SK-N-SH treated with all-trans-retinoic acid at 6 μM for 48 hours (cell line): ENCODE measurements around the gene MAPKAPK5.

ENCODE experiments used
- ATAC-seq: fragments of 200-7000 bp; cut with Tn5 transposase; 3 replicates; pipeline ENCODE4 v1.9.1; 2020; ENCODE audit warnings: mild to moderate bottlenecking, moderate library complexity
- ARNTL ChIP-seq: fragments of 450-650 bp; formaldehyde crosslinking; IDR thresholded peaks from 2 replicates; pipeline ENCODE4 v1.5.0; 2020; ENCODE audit warnings: low read depth, mild to moderate bottlenecking, moderate library complexity, borderline replicate concordance
- BACH2 ChIP-seq: fragments of 250-450 bp; sonication (Bioruptor Pico); IDR thresholded peaks from 2 replicates; pipeline ENCODE4 v1.9.0; 2021; ENCODE audit warnings: mild to moderate bottlenecking, borderline replicate concordance
- CSDC2 ChIP-seq: fragments of 250-450 bp; sonication (Bioruptor Pico); IDR thresholded peaks from 2 replicates; pipeline ENCODE4 v1.5.0; 2020; ENCODE audit warnings: mild to moderate bottlenecking, moderate library complexity
- ESRRG ChIP-seq: fragments of 250-450 bp; sonication (Bioruptor Pico); IDR thresholded peaks from 2 replicates; pipeline ENCODE4 v1.6.1; 2021; ENCODE audit warnings: mild to moderate bottlenecking
- GLIS3 ChIP-seq: fragments of 250-450 bp; sonication (Bioruptor Pico); IDR thresholded peaks from 2 replicates; pipeline ENCODE4 v1.5.0; 2020; ENCODE audit warnings: mild to moderate bottlenecking, moderate library complexity
- ISL1 ChIP-seq: fragments of 250-450 bp; sonication (Bioruptor Pico); IDR thresholded peaks from 2 replicates; pipeline ENCODE4 v2.1.2; 2022; ENCODE audit warnings: mild to moderate bottlenecking, moderate library complexity
- OSR1 ChIP-seq: fragments of 250-450 bp; sonication (Bioruptor Pico); IDR thresholded peaks from 2 replicates; pipeline ENCODE4 v1.8.0; 2022; ENCODE audit warnings: moderate library complexity, mild to moderate bottlenecking, inconsistent platforms
- PATZ1 ChIP-seq: fragments of 250-450 bp; sonication (Bioruptor Pico); IDR thresholded peaks from 2 replicates; pipeline ENCODE4 v1.8.0; 2020; ENCODE audit warnings: mild to moderate bottlenecking, moderate library complexity, borderline replicate concordance
- POU6F1 ChIP-seq: fragments of 250-450 bp; sonication (Bioruptor Pico); IDR thresholded peaks from 2 replicates; pipeline ENCODE4 v1.8.0; 2021; ENCODE audit warnings: low read depth, mild to moderate bottlenecking, moderate library complexity, borderline replicate concordance
- PPARA ChIP-seq: fragments of 250-450 bp; sonication (Bioruptor Pico); IDR thresholded peaks from 2 replicates; pipeline ENCODE4 v1.5.0; 2020; ENCODE audit warnings: mild to moderate bottlenecking, borderline replicate concordance
- RARB ChIP-seq: fragments of 250-450 bp; sonication (Bioruptor Pico); IDR thresholded peaks from 2 replicates; pipeline ENCODE4 v1.8.0; 2021; ENCODE audit warnings: mild to moderate bottlenecking, moderate library complexity
- SNAI2 ChIP-seq: fragments of 250-450 bp; sonication (Bioruptor Pico); IDR thresholded peaks from 2 replicates; pipeline ENCODE4 v1.5.0; 2020; ENCODE audit warnings: mild to moderate bottlenecking, moderate library complexity
- TCF4 ChIP-seq: fragments of 250-450 bp; sonication (Bioruptor Pico); IDR thresholded peaks from 2 replicates; pipeline ENCODE4 v1.8.0; 2021; ENCODE audit warnings: mild to moderate bottlenecking, moderate library complexity, borderline replicate concordance
- TSHZ2 ChIP-seq: fragments of 250-450 bp; sonication (Bioruptor Pico); IDR thresholded peaks from 2 replicates; pipeline ENCODE4 v1.5.0; 2020; ENCODE audit warnings: mild to moderate bottlenecking, moderate library complexity
- ZC3H10 ChIP-seq: fragments of 250-450 bp; sonication (Bioruptor Pico); IDR thresholded peaks from 2 replicates; pipeline ENCODE4 v1.5.1; 2021; ENCODE audit warnings: mild to moderate bottlenecking, moderate library complexity
- ZNF565 ChIP-seq: fragments of 450-650 bp; formaldehyde crosslinking; conservative IDR thresholded peaks from 2 replicates; pipeline ENCODE4 v1.5.0; 2020; ENCODE audit warnings: low read depth, mild to moderate bottlenecking, moderate library complexity
- ZNF70 ChIP-seq: fragments of 450-650 bp; formaldehyde crosslinking; IDR thresholded peaks from 2 replicates; pipeline ENCODE4 v1.5.0; 2020; ENCODE audit warnings: mild to moderate bottlenecking, moderate library complexity
- ZNF8 ChIP-seq: fragments of 450-650 bp; formaldehyde crosslinking; IDR thresholded peaks from 2 replicates; pipeline ENCODE4 v1.5.0; 2020; ENCODE audit warnings: mild to moderate bottlenecking, moderate library complexity
- TF ChIP-seq, protein P1 (sequence below): fragments of 250-450 bp; sonication (Bioruptor Pico); IDR thresholded peaks from 2 replicates; pipeline ENCODE4 v1.5.1; 2020; ENCODE audit warnings: low read depth, mild to moderate bottlenecking, moderate library complexity
- TF ChIP-seq, protein P2 (sequence below): fragments of 250-450 bp; sonication (Bioruptor Pico); IDR thresholded peaks from 2 replicates; pipeline ENCODE4 v1.5.1; 2021; ENCODE audit warnings: mild to moderate bottlenecking, moderate library complexity

The MAPKAPK5 gene

DNA sequence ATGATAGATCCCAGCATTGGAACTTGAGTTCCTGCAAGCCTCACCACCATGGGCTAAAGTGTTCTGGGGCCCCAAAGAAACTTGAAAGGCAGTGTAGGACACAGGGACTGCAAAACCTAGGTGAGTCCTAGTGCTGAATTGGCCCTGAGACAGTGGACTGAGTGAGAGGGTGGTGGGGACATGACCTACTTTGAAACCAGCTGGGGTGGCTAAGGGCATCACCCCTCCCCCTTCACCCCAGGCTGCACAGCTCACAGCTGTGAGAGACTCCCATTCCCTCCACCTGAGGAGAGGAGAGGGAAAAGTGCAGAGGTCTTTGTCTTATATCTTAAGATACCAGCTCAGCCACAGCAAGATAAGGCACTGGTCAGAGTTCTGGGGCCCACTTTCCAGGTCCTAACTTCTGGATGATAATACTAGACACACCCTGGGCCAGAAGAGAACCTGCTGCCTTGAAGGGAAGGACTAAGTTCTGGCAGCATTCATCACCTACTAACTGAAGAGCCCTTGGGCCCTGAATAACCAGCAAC, 62.5 kb downstream of the MAPKAPK5 start:
- no peak for TF ChIP-seq SNAI2 (CRISPR knock-in tag)
- TF ChIP-seq ARNTL (CRISPR knock-in tag), result no peak
- no peak for TF ChIP-seq PATZ1
- no peak for TF ChIP-seq TCF4
- no peak for TF ChIP-seq ZC3H10 (CRISPR knock-in tag)
- TF ChIP-seq CSDC2 (CRISPR knock-in tag), result no peak
- no peak for TF ChIP-seq GLIS3 (CRISPR knock-in tag)
- TF ChIP-seq BACH2 (CRISPR knock-in tag), result no peak
- TF ChIP-seq TSHZ2 (CRISPR knock-in tag), result no peak
- TF ChIP-seq, all 23 proteins: peak for 0

GRCh38 chr12:111905502-111905901, 63.5 kb downstream of the MAPKAPK5 start:
- TF ChIP-seq POU6F1 (CRISPR knock-in tag) (no peak), OSR1 (no peak), CSDC2 (CRISPR knock-in tag) (no peak), ZNF8 (CRISPR knock-in tag) (no peak), ZC3H10 (CRISPR knock-in tag) (no peak), TCF4 (no peak), ZNF565 (CRISPR knock-in tag) (no peak), SNAI2 (CRISPR knock-in tag) (no peak), ZNF70 (CRISPR knock-in tag) (no peak)
- TF ChIP-seq, protein P1, sequence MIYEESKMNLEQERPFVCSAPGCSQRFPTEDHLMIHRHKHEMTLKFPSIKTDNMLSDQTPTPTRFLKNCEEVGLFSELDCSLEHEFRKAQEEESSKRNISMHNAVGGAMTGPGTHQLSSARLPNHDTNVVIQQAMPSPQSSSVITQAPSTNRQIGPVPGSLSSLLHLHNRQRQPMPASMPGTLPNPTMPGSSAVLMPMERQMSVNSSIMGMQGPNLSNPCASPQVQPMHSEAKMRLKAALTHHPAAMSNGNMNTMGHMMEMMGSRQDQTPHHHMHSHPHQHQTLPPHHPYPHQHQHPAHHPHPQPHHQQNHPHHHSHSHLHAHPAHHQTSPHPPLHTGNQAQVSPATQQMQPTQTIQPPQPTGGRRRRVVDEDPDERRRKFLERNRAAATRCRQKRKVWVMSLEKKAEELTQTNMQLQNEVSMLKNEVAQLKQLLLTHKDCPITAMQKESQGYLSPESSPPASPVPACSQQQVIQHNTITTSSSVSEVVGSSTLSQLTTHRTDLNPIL (CRISPR knock-in tag), result no peak
- ATAC-seq, result no peak

More for the DNA sequence above, 62.5 kb downstream of the MAPKAPK5 start:
- ATAC-seq, result no peak; the same call in 2 of the 3 replicates

GRCh38 chr12:111907740-111908139, 65.7 kb downstream of the MAPKAPK5 start:
- ATAC-seq, result no peak
- no peak for TF ChIP-seq CSDC2 (CRISPR knock-in tag)
- TF ChIP-seq, protein P1 (CRISPR knock-in tag), result no peak
- TF ChIP-seq GLIS3 (CRISPR knock-in tag), result no peak
- TF ChIP-seq ZNF565 (CRISPR knock-in tag), result no peak
- TF ChIP-seq ISL1, result no peak
- TF ChIP-seq, all 23 proteins: peak for 0

GRCh38 chr12:111925171-111925570, 83.1 kb downstream of the MAPKAPK5 start:
- no peak for ATAC-seq
- no peak for TF ChIP-seq ISL1
- TF ChIP-seq POU6F1 (CRISPR knock-in tag), result no peak
- TF ChIP-seq ESRRG (CRISPR knock-in tag), result no peak
- no peak for TF ChIP-seq ZNF565 (CRISPR knock-in tag)
- TF ChIP-seq ZNF8 (CRISPR knock-in tag), result no peak
- no peak for TF ChIP-seq RARB (CRISPR knock-in tag)
- no peak for TF ChIP-seq PPARA (CRISPR knock-in tag)
- TF ChIP-seq, protein P2, sequence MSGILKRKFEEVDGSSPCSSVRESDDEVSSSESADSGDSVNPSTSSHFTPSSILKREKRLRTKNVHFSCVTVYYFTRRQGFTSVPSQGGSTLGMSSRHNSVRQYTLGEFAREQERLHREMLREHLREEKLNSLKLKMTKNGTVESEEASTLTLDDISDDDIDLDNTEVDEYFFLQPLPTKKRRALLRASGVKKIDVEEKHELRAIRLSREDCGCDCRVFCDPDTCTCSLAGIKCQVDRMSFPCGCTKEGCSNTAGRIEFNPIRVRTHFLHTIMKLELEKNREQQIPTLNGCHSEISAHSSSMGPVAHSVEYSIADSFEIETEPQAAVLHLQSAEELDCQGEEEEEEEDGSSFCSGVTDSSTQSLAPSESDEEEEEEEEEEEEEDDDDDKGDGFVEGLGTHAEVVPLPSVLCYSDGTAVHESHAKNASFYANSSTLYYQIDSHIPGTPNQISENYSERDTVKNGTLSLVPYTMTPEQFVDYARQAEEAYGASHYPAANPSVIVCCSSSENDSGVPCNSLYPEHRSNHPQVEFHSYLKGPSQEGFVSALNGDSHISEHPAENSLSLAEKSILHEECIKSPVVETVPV, result no peak
- no peak for TF ChIP-seq TSHZ2 (CRISPR knock-in tag)
